ENCODE results near the gene PRICKLE4. TPM values are rescaled to one million over a fixed set of nuclear protein-coding genes. Genes with fewer than 3 reads are reported as not detected.

PRICKLE4 gene
- total and polyA plus RNA-seq, 2 of the 8 experiments (the other 6 are each of a cell fraction or from before 2014, with no cell fraction given), result 0.32 to 1.4 TPM

- Histone ChIP-seq H3K9ac (replicated peaks in 1 of 4; ENCODE audit: extremely low read depth in 1 of 4, low read depth in 3 of 4, low read length in 3 of 4) (no peak overlapping the region), H3K4me2 (ENCODE audit: insufficient read depth in 1 of 2, low read depth in 2 of 2, low read length in 2 of 2) (no peak overlapping the region), H3K79me2 (ENCODE audit: control insufficient read depth in 1 of 2, insufficient read depth in 2 of 2, low read length in 2 of 2) (no peaks in the 10 kb centered on the region), H3K23ac (ENCODE audit: insufficient read length) (no peak overlapping the region), H3K9me3 (ENCODE audit: insufficient read depth in 2 of 2, low read depth in 1 of 2, low read length in 1 of 2) (no peaks in the 10 kb centered on the region), H2BK5ac (ENCODE audit: low read depth, low read length) (no peak overlapping the region), H2BK15ac (ENCODE audit: low read length) (no peak overlapping the region), H3K36me3 (ENCODE audit: control insufficient read depth in 2 of 4, insufficient read depth in 4 of 4, low read length in 3 of 4) (no peaks in the 10 kb centered on the region; a peak in 1 of 8 replicates), H4K20me1 (replicated peaks in 1 of 2; ENCODE audit: control insufficient read depth in 1 of 2, insufficient read depth in 2 of 2, low read length in 2 of 2) (no peaks in the 10 kb centered on the region), H2AFZ (ENCODE audit: low read length) (no peak overlapping the region), H3K23me2 (ENCODE audit: low read depth, low read length) (no peaks in the 10 kb centered on the region), H4K5ac (ENCODE audit: insufficient read length, low read depth, low read length) (no peak overlapping the region), H2BK12ac (ENCODE audit: low read depth, low read length) (no peak overlapping the region), H2BK20ac (ENCODE audit: low read length) (no peak overlapping the region), H3K4ac (replicated peaks; ENCODE audit: insufficient read length, low read depth, low read length) (no peak overlapping the region), H4K91ac (replicated peaks; ENCODE audit: insufficient read length, low read length) (no peak overlapping the region), H2AK5ac (ENCODE audit: low read depth, low read length) (no peak overlapping the region), H3K4me3 (ENCODE audit: extremely low read depth in 1 of 4, insufficient read depth in 2 of 4, low read depth in 3 of 4, low read length in 4 of 4) (no peak overlapping the region), H3K56ac (replicated peaks; ENCODE audit: insufficient read length, low read depth, low read length) (no peak overlapping the region), H4K8ac (ENCODE audit: extremely low read depth, insufficient read depth, low read length) (no peak overlapping the region), H3K14ac (ENCODE audit: insufficient read length) (no peak overlapping the region), H2BK120ac (replicated peaks; ENCODE audit: low read depth, low read length) (no peak overlapping the region), H3K79me1 (ENCODE audit: low read depth, low read length) (no peaks in the 10 kb centered on the region), H3K27me3 (replicated peaks in 1 of 4; ENCODE audit: control insufficient read depth in 3 of 4, extremely low read depth in 1 of 4, insufficient read depth in 3 of 4, low read length in 3 of 4) (no peaks in the 10 kb centered on the region), H3K27ac (ENCODE audit: low read depth, low read length) (no peak overlapping the region), H3K4me1 (replicated peaks in 1 of 4; ENCODE audit: control insufficient read depth in 3 of 4, insufficient read depth in 4 of 4, low read length in 3 of 4) (no peaks in the 10 kb centered on the region), H3K18ac (ENCODE audit: extremely low read depth, low read length) (no peak overlapping the region)
- DNase-seq (ENCODE audit: low read depth in 1 of 2, low spot score in 2 of 2) (no peak), FAIRE-seq (no peak)
- 87% methylated on average over 2 of the region's 2 CpGs; no CpG with 5 or more reads in 1 of the 2 experiments for WGBS, 2 experiments (ENCODE audit: extremely low coverage in 1 of 2, insufficient coverage in 1 of 2, insufficient read length in 1 of 2, insufficient replicate concordance in 2 of 2, low coverage in 1 of 2, low lambda C conversion rate in 2 of 2, missing lambda C conversion rate in 1 of 2)
- POLR2A ChIA-PET (ENCODE audit: partially characterized antibody), result no interaction called here
- CTCF ChIA-PET (ENCODE audit: partially characterized antibody), result interaction anchor here (0.6 to 3.1 kb wide), 6 partner anchors 8 to 918 kb away, joined by 3 to 11 read pairs (median 3); no protein-coding TSS in a partner anchor
- TF ChIP-seq NANOG (IDR thresholded peaks at IDR 0.05; ENCODE audit: insufficient read depth, low read depth, low read length, poor library complexity, severe bottlenecking), result no peak
- no peak for TF ChIP-seq RNF2 (IDR thresholded peaks at IDR 0.05; ENCODE audit: borderline replicate concordance, low read depth, low read length, missing control alignments, poor library complexity, severe bottlenecking)
- TF ChIP-seq HDAC6 (IDR thresholded peaks at IDR 0.05; ENCODE audit: low read depth, low read length), result no peak
- no peak for TF ChIP-seq CBX8 (IDR thresholded peaks at IDR 0.05; ENCODE audit: borderline replicate concordance, low read depth, low read length)
- no peak for TF ChIP-seq JUN (IDR thresholded peaks at IDR 0.05; ENCODE audit: low read depth, low read length)
- TF ChIP-seq SP2 (IDR thresholded peaks at IDR 0.05; ENCODE audit: low read length), result no peak
- no peak for TF ChIP-seq EZH2 (IDR thresholded peaks at IDR 0.05; ENCODE audit: low read depth, low read length, severe bottlenecking)
Measured at GRCh38 chr6:41813956-41814355, 33.4 kb downstream of the PRICKLE4 start.
